ENCODE data around the gene MVB12A. TPM values are rescaled to one million over a fixed set of nuclear protein-coding genes. Genes with fewer than 3 reads are reported as not detected.

Gene MVB12A
- total and polyA plus RNA-seq, 2 of the 8 experiments (the other 6 are each of a cell fraction or from before 2014, with no cell fraction given) = 37.9 to 76.6 TPM

DNA sequence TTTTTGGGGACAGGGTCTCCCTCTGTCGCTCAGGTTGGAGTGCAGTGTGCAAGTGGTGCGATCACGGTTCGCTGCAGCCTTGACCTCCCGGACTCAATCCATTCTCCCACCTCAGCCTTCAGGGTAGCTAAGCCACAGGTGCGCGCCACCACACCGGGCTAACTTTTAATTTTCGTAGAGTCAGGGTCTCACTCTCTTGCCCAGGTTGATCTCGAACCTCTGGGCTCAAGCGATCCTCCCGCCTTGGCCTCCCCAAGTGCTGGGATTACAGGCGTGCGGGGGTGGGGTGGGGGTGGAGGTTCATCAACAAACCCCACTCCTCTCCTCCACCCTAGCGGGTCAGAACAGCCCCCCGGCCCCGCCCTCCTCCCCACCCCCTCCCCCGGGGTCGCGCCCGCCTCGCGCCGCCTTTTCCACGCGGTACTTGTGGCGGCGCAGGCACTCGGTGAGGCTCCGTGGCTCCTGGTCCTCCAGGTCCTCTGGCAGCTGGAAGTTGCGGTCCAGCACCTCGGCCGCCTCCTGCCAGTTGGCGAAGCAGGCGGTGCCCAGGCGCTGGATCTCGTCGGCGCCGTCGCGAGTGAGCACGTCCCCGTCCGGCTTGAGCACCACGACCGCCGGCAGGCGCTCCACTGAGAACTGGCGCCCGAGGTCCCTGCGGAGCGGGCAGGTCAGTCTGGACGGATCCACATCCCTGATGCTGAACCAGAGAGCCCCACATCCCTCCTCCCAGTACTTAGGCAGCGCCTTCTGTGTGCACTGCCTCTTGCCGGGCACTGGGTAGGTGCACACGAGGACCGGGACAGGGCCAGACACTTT, 35.7 kb downstream of the MVB12A start (continued):
- TF ChIP-seq TCF12 (IDR thresholded peaks at IDR 0.05; ENCODE audit: low read depth, low read length) (no peak), CHD2 (IDR thresholded peaks at IDR 0.05; ENCODE audit: low read length) (no peak), NANOG (IDR thresholded peaks at IDR 0.05; ENCODE audit: insufficient read depth, low read depth, low read length, poor library complexity, severe bottlenecking) (no peak), EZH2 (IDR thresholded peaks at IDR 0.05; ENCODE audit: low read depth, low read length, severe bottlenecking) (peak; percentile 40), KDM5A (IDR thresholded peaks at IDR 0.05; ENCODE audit: low read length) (no peak), BACH1 (IDR thresholded peaks at IDR 0.05; ENCODE audit: low read length) (no peak), EGR1 (IDR thresholded peaks at IDR 0.05; ENCODE audit: borderline replicate concordance, low read depth, low read length) (no peak), TAF1 (IDR thresholded peaks at IDR 0.05; ENCODE audit: low read depth, low read length) (no peak), TBP (IDR thresholded peaks at IDR 0.05; ENCODE audit: low read depth, low read length) (no peak), KDM1A (IDR thresholded peaks at IDR 0.05; ENCODE audit: borderline replicate concordance, low read length) (peak; percentile 74; the same call in 1 of the 2 replicates)
- TF ChIP-seq, protein P1, sequence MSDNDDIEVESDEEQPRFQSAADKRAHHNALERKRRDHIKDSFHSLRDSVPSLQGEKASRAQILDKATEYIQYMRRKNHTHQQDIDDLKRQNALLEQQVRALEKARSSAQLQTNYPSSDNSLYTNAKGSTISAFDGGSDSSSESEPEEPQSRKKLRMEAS (IDR thresholded peaks at IDR 0.05) = no peak; the same call in 1 of the 2 replicates
- TF ChIP-seq, protein P2, sequence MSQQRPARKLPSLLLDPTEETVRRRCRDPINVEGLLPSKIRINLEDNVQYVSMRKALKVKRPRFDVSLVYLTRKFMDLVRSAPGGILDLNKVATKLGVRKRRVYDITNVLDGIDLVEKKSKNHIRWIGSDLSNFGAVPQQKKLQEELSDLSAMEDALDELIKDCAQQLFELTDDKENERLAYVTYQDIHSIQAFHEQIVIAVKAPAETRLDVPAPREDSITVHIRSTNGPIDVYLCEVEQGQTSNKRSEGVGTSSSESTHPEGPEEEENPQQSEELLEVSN (IDR thresholded peaks at IDR 0.05) = peak; percentile 69
